Measurements from ENCODE around the gene KLK14.

Gene KLK14

GRCh38 chr19:51086153-51086850, 3.6 kb upstream of the KLK14 start:
- DNase-seq (ENCODE audit: low spot score), result no peak

- DNase-seq (ENCODE audit: low spot score), result no peak
These were observed 1.8 kb upstream of the KLK14 start for GRCh38 chr19:51084505-51084904.

- no peak for DNase-seq (ENCODE audit: low spot score)
These were observed 1.1 kb upstream of the KLK14 start for GRCh38 chr19:51083783-51084182.

GRCh38 chr19:51083181-51083580, 494 bp upstream of the KLK14 start:
- DNase-seq (ENCODE audit: low spot score), result no peak

- no peak for DNase-seq (ENCODE audit: low spot score)
These were observed 1.2 kb downstream of the KLK14 start for GRCh38 chr19:51081476-51081875.

GRCh38 chr19:51079481-51080110, 3.1 kb downstream of the KLK14 start:
- peak; percentile 10 for DNase-seq (ENCODE audit: low spot score)

GRCh38 chr19:51078731-51079130, 4.0 kb downstream of the KLK14 start:
- no peak for DNase-seq (ENCODE audit: low spot score)

- DNase-seq (ENCODE audit: low spot score), result no peak
These were observed 4.6 kb downstream of the KLK14 start for GRCh38 chr19:51078104-51078503.

GRCh38 chr19:51076631-51077213, 6.0 kb downstream of the KLK14 start:
- no peak for DNase-seq (ENCODE audit: low spot score)

GRCh38 chr19:51075998-51076397, 6.7 kb downstream of the KLK14 start:
- DNase-seq (ENCODE audit: low spot score), result no peak

- no peak for DNase-seq (ENCODE audit: low spot score)
These were observed 11.6 kb downstream of the KLK14 start for GRCh38 chr19:51071095-51071405.

GRCh38 chr19:51070334-51071094, 12.2 kb downstream of the KLK14 start:
- DNase-seq (ENCODE audit: low spot score), result peak; percentile 4

- DNase-seq (ENCODE audit: low spot score), result no peak
These were observed 16.1 kb downstream of the KLK14 start for GRCh38 chr19:51066393-51067186.

GRCh38 chr19:51065221-51065960, 17.3 kb downstream of the KLK14 start:
- DNase-seq (ENCODE audit: low spot score), result no peak

- DNase-seq (ENCODE audit: low spot score), result peak; percentile 5
These were observed 18.0 kb downstream of the KLK14 start, which contains the start of gene KLK13 for GRCh38 chr19:51064534-51065220. TSS of gene KLK13 (minus strand) at chr19:51065092. CDS start at chr19:51065067, 25 bp downstream.

GRCh38 chr19:51063664-51064063, 19.0 kb downstream of the KLK14 start:
- DNase-seq (ENCODE audit: low spot score), result no peak

GRCh38 chr19:51060973-51061372, 21.7 kb downstream of the KLK14 start:
- DNase-seq (ENCODE audit: low spot score), result no peak

- no peak for DNase-seq (ENCODE audit: low spot score)
These were observed 22.4 kb downstream of the KLK14 start for GRCh38 chr19:51060336-51060735.

GRCh38 chr19:51059715-51060114, 23.0 kb downstream of the KLK14 start:
- no peak for DNase-seq (ENCODE audit: low spot score)

- DNase-seq (ENCODE audit: low spot score), result no peak
These were observed 26.8 kb downstream of the KLK14 start for GRCh38 chr19:51055866-51056265.

GRCh38 chr19:51047031-51047335, 35.7 kb downstream of the KLK14 start:
- no peak for DNase-seq (ENCODE audit: low spot score)
